Neuronal stem cell (in vitro differentiated cells): ENCODE measurements around the gene SIRPD.
A peak's percentile ranks its signal among the peaks of the same experiment; 100 is the strongest.

Source experiments
- DNase-seq: peaks from one replicate; pipeline ENCODE4 v3.0.0-alpha.2; 2013; ENCODE audit warnings: low spot score
- H2AFZ ChIP-seq: one replicate; pipeline ENCODE4 v1.6.1; 2013; ENCODE audit warnings: mild to moderate bottlenecking, low read length, inconsistent platforms
- H2AK5ac ChIP-seq: 2 replicates; pipeline ENCODE4 v1.6.1; 2013; ENCODE audit warnings: low read depth, mild to moderate bottlenecking, inconsistent platforms, low read length, moderate library complexity, mixed read lengths
- H2BK120ac ChIP-seq: 2 replicates; pipeline ENCODE4 v1.6.1; 2013; ENCODE audit warnings: low read depth, mild to moderate bottlenecking, inconsistent platforms, low read length, moderate library complexity, mixed read lengths
- H2BK12ac ChIP-seq: one replicate; pipeline ENCODE4 v1.6.1; 2013; ENCODE audit warnings: low read length, inconsistent platforms
- H2BK15ac ChIP-seq: 2 replicates; pipeline ENCODE4 v1.6.1; 2013; ENCODE audit warnings: mild to moderate bottlenecking, low read length, inconsistent platforms, mixed read lengths
- H2BK5ac ChIP-seq: one replicate; pipeline ENCODE4 v1.6.1; 2013; ENCODE audit warnings: inconsistent platforms, mild to moderate bottlenecking, low read length, moderate library complexity
- H3K14ac ChIP-seq: one replicate; pipeline ENCODE4 v1.6.1; 2013; ENCODE audit warnings: low read length, inconsistent platforms
- H3K18ac ChIP-seq: 2 replicates; pipeline ENCODE4 v1.6.1; 2013; ENCODE audit warnings: low read length, inconsistent platforms
- H3K23ac ChIP-seq: 2 replicates; pipeline ENCODE4 v1.6.1; 2013; ENCODE audit warnings: low read depth, mild to moderate bottlenecking, mixed read lengths, low read length, inconsistent platforms; ENCODE audit not compliant: poor library complexity
- H3K27ac ChIP-seq: replicated peaks from 3 replicates; pipeline ENCODE4 v1.5.1; 2013; ENCODE audit warnings: low read length, inconsistent platforms
- H3K27me3 ChIP-seq, 3 experiments: 2 replicates each; pipeline ENCODE4 v1.6.1; 2013; ENCODE audit warnings: low read length in 3 of 3, mild to moderate bottlenecking in 2 of 3, inconsistent platforms in 1 of 3, low read depth in 1 of 3, mixed read lengths in 1 of 3, moderate library complexity in 1 of 3; ENCODE audit not compliant: control insufficient read depth in 3 of 3, insufficient read depth in 3 of 3
- H3K36me3 ChIP-seq, 2 donors: replicated peaks in 1 of 2; 2 replicates each; pipeline ENCODE4 v1.6.1; 2013; ENCODE audit warnings: low read length in 2 of 2; ENCODE audit not compliant: control insufficient read depth in 2 of 2, insufficient read depth in 2 of 2
- H3K4ac ChIP-seq: 2 replicates; pipeline ENCODE4 v1.6.1; 2013; ENCODE audit warnings: inconsistent platforms, mild to moderate bottlenecking, low read length, moderate library complexity
- H3K4me1 ChIP-seq, 2 donors: 1 replicate in 1 of 2; 2 replicates in 1 of 2; pipeline ENCODE4 v1.6.1; 2013; ENCODE audit warnings: low read length in 2 of 2, low read depth in 1 of 2; ENCODE audit not compliant: control insufficient read depth in 2 of 2, insufficient read depth in 1 of 2
- H3K4me2 ChIP-seq: one replicate; pipeline ENCODE4 v1.6.1; 2013; ENCODE audit warnings: mild to moderate bottlenecking, low read length, inconsistent platforms; ENCODE audit not compliant: insufficient read depth, poor library complexity, severe bottlenecking
- H3K4me3 ChIP-seq, 2 donors: 2 replicates each; pipeline ENCODE4 v1.5.1; 2013; ENCODE audit warnings: low read length in 2 of 2, mild to moderate bottlenecking in 2 of 2, inconsistent platforms in 1 of 2, moderate library complexity in 1 of 2
- H3K79me1 ChIP-seq: one replicate; pipeline ENCODE4 v1.6.1; 2013; ENCODE audit warnings: low read depth, mild to moderate bottlenecking, inconsistent platforms, low read length, moderate library complexity
- H3K9ac ChIP-seq: one replicate; pipeline ENCODE4 v1.6.1; 2013; ENCODE audit warnings: mild to moderate bottlenecking, low read depth, low read length, inconsistent platforms; ENCODE audit not compliant: poor library complexity
- H3K9me3 ChIP-seq, 2 donors: replicated peaks in 1 of 2; 2 replicates each; pipeline versions ENCODE3 to v1.6.1; 2013; ENCODE audit warnings: low read length in 2 of 2, mild to moderate bottlenecking in 2 of 2, inconsistent platforms in 1 of 2, low read depth in 1 of 2, mixed read lengths in 1 of 2, moderate library complexity in 1 of 2; ENCODE audit not compliant: control insufficient read depth in 2 of 2, insufficient read depth in 1 of 2
- H4K8ac ChIP-seq: one replicate; pipeline ENCODE4 v1.6.1; 2013; ENCODE audit warnings: low read depth, mild to moderate bottlenecking, inconsistent platforms, low read length, moderate library complexity
- H4K91ac ChIP-seq: one replicate; pipeline ENCODE4 v1.6.1; 2013; ENCODE audit warnings: low read length, low read depth, mild to moderate bottlenecking, inconsistent platforms; ENCODE audit not compliant: poor library complexity
- WGBS, 2 donors: extraction: QIAGEN DNeasy Blood & Tissue Kit; methylation state at CpG; one replicate each; pipeline ENCODE4 v1.1.7; 2013; ENCODE audit warnings: missing lambda C conversion rate in 2 of 2, mixed read lengths in 1 of 2; ENCODE audit not compliant: insufficient read length in 2 of 2, insufficient replicate concordance in 1 of 2; ENCODE audit errors: extremely low coverage in 2 of 2; 5-methylcytosine and 5-hydroxymethylcytosine counted together

Gene SIRPD

GRCh38 chr20:1490643-1491195 lies 66.8 kb downstream of the SIRPD start:
- H2BK120ac ChIP-seq: no peak overlapping the region
- peak overlapping the region; percentile 70 for H2AK5ac ChIP-seq
- no peak overlapping the region for H2AFZ ChIP-seq
- peak overlapping the region; percentile 22 for H3K18ac ChIP-seq
- no peaks in the 10 kb centered on the region for H3K4me1 ChIP-seq
- H3K9ac ChIP-seq: no peak overlapping the region
- no peak overlapping the region for H4K91ac ChIP-seq
- H2BK15ac ChIP-seq: no peak overlapping the region
- no peak overlapping the region for H3K4me2 ChIP-seq
- H3K4me3 ChIP-seq: no peak overlapping the region
- DNase-seq: no peak
- H3K14ac ChIP-seq: no peak overlapping the region
- no peak overlapping the region for H3K23ac ChIP-seq
- WGBS, 2 donors: no CpG with 5 or more reads among the region's 9 CpGs
- H3K27ac ChIP-seq: no peak overlapping the region
- no peak overlapping the region for H4K8ac ChIP-seq
- H3K27me3 ChIP-seq: peaks cover 0 to 30% (median 0%) of the 10 kb centered on the region in 3 experiments
- H3K79me1 ChIP-seq: no peaks in the 10 kb centered on the region
- H3K36me3 ChIP-seq: no peaks in the 10 kb centered on the region
- no peak overlapping the region for H2BK12ac ChIP-seq
- no peak overlapping the region for H3K4ac ChIP-seq
- H3K9me3 ChIP-seq: peaks cover 0 to 2% of the 10 kb centered on the region in 2 donors
- no peak overlapping the region for H2BK5ac ChIP-seq

GRCh38 chr20:1489764-1490436 lies 67.6 kb downstream of the SIRPD start:
- H3K4me3 ChIP-seq: no peak overlapping the region
- peaks cover 0 to 2% of the 10 kb centered on the region in 2 donors for H3K9me3 ChIP-seq
- H3K23ac ChIP-seq: no peak overlapping the region
- no peak overlapping the region for H2BK120ac ChIP-seq
- WGBS, 2 donors: no CpG with 5 or more reads among the region's 6 CpGs
- H2BK12ac ChIP-seq: no peak overlapping the region
- H2BK15ac ChIP-seq: no peak overlapping the region
- no peaks in the 10 kb centered on the region for H3K79me1 ChIP-seq
- no peak overlapping the region for H3K4me2 ChIP-seq
- H3K18ac ChIP-seq: no peak overlapping the region
- no peak overlapping the region for H2AK5ac ChIP-seq
- no peak overlapping the region for H3K9ac ChIP-seq
- no peaks in the 10 kb centered on the region for H3K4me1 ChIP-seq
- no peak for DNase-seq
- H2BK5ac ChIP-seq: no peak overlapping the region
- H2AFZ ChIP-seq: no peak overlapping the region
- no peaks in the 10 kb centered on the region for H3K36me3 ChIP-seq
- no peak overlapping the region for H3K4ac ChIP-seq
- H3K27ac ChIP-seq: no peak overlapping the region
- H3K14ac ChIP-seq: no peak overlapping the region
- H4K91ac ChIP-seq: no peak overlapping the region
- peaks cover 0 to 30% (median 0%) of the 10 kb centered on the region in 3 experiments for H3K27me3 ChIP-seq
- H4K8ac ChIP-seq: no peak overlapping the region

GRCh38 chr20:1489325-1489724 lies 68.2 kb downstream of the SIRPD start:
- Histone ChIP-seq H3K9me3 (peaks cover 0 to 2% of the 10 kb centered on the region in 2 donors), H3K4me2 (no peak overlapping the region), H2BK5ac (no peak overlapping the region), H3K27ac (no peak overlapping the region), H3K4me1 (no peaks in the 10 kb centered on the region), H2BK120ac (no peak overlapping the region), H3K9ac (no peak overlapping the region), H3K23ac (no peak overlapping the region), H3K79me1 (no peaks in the 10 kb centered on the region), H3K4ac (no peak overlapping the region), H2AFZ (no peak overlapping the region), H3K27me3 (peaks cover 0 to 30% (median 0%) of the 10 kb centered on the region in 3 experiments), H3K14ac (no peak overlapping the region), H3K4me3 (no peak overlapping the region), H4K91ac (no peak overlapping the region), H2BK15ac (no peak overlapping the region), H4K8ac (no peak overlapping the region), H2BK12ac (no peak overlapping the region), H3K18ac (no peak overlapping the region), H3K36me3 (no peaks in the 10 kb centered on the region), H2AK5ac (no peak overlapping the region)
- DNase-seq: no peak
- WGBS, 2 donors: no CpG with 5 or more reads among the region's 2 CpGs

- WGBS, 2 donors: no CpG with 5 or more reads among the region's 2 CpGs
- Histone ChIP-seq H3K9ac (no peak overlapping the region), H3K18ac (no peak overlapping the region)
These were observed 70.9 kb downstream of the SIRPD start for GRCh38 chr20:1486566-1486965.

More at GRCh38 chr20:1486566-1486965, 70.9 kb downstream of the SIRPD start:
- H2BK15ac ChIP-seq: no peak overlapping the region
- H3K14ac ChIP-seq: no peak overlapping the region
- no peaks in the 10 kb centered on the region for H3K79me1 ChIP-seq
- no peak overlapping the region for H2BK12ac ChIP-seq
- H2BK120ac ChIP-seq: no peak overlapping the region
- no peak overlapping the region for H3K4me3 ChIP-seq
- H3K9me3 ChIP-seq: no peaks in the 10 kb centered on the region
- no peak for DNase-seq
- no peak overlapping the region for H4K91ac ChIP-seq
- no peaks in the 10 kb centered on the region for H3K36me3 ChIP-seq
- H3K27ac ChIP-seq: no peak overlapping the region
- H2AFZ ChIP-seq: no peak overlapping the region
- H4K8ac ChIP-seq: no peak overlapping the region
- H3K27me3 ChIP-seq: peaks cover 0 to 24% (median 0%) of the 10 kb centered on the region in 3 experiments
- no peak overlapping the region for H2AK5ac ChIP-seq
- no peaks in the 10 kb centered on the region for H3K4me1 ChIP-seq
- no peak overlapping the region for H3K4ac ChIP-seq
- no peak overlapping the region for H3K4me2 ChIP-seq
- no peak overlapping the region for H2BK5ac ChIP-seq
- no peak overlapping the region for H3K23ac ChIP-seq
